NOMO-1 treated with dmso at 0.1 percent for 144 hours (cell line): ENCODE measurements around the gene PIP4K2C.
A peak's percentile ranks its signal among the peaks of the same experiment; 100 is the strongest.

ENCODE experiments used
- DNase-seq: peaks from one replicate; lab custom pipeline; 2025; ENCODE audit not compliant: unreplicated experiment; lab: John Stamatoyannopoulos, UW

PIP4K2C gene

DNA sequence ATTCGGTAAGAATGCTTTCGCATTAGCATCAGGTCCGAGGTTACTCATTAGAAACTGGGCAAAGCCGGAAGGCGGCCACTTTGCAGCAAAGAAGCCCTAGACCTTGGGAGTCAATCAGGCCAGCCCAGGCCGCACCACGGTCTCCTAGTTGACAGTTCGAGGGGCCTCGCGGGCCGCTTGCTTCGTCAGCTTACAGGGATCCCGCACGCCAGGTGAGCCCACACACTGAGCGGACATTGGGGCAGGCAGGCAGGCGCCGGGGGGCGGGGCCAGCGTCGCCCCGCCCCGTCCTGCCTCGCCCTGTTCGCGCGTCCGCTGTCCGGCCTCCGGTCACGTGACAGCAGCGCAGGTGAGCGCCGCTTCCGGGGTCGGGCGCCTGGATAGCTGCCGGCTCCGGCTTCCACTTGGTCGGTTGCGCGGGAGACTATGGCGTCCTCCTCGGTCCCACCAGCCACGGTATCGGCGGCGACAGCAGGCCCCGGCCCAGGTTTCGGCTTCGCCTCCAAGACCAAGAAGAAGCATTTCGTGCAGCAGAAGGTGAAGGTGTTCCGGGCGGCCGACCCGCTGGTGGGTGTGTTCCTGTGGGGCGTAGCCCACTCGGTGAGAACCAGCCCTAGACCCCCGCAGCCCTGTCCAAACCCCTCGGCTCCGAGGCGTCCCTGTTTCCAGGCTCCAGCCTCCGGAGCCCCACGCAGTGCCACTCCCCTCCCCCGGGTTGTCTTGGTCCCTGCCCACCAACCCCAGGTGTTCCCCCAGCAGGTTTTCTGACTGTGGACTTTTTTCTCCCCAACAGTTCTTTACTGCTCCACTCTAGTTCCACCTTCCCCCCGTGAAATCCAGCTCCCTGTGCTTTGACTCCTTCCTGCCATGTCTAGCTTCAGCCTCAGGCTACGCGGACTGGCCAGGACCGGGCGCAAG lies at the start of gene PIP4K2C:
PIP4K2C (plus strand) TSS at position 329 of the 918 bp plus-strand sequence; CDS start at position 427, 98 bp downstream.
- DNase-seq = peak; percentile 63

DNA sequence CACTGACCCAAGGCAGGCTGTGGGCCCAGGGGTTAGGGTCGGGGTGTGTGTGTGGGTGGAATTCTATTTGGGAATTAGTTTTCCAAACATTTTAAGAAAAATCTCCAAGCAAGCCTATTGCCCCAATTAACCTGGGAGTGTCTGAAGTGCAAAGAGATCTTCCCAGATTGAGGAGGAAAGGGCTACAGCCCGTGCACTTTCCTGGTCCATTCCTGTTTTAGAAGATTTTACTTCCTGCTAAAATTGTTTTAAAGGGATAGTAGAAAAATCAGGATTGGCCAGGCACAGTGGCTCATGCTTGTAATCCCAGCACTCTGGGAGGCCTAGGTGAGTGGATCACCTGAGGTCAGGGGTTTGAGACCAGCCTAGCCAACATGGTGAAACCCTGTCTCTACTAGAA lies 49.3 kb upstream of the PIP4K2C start:
- no peak for DNase-seq

DNA sequence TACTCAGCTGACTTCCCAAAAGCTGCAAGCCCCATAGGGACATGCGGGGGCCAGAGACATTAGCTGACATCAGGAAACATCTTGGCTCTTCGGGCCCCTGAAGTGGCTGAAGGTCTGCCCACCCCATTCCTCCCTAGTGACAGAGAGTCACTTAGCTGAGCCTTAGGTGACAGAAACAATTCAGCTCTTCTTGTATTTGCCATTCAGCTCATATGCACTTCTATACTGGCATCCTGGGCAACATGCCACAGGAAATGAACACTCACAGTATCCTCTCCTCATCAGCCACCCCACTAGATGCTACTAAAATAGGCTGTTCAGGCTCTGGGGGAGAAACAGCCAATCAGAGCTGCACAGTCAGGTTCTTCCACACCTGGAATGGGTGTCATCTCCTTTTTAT lies 47.4 kb upstream of the PIP4K2C start:
- no peak for DNase-seq

DNA sequence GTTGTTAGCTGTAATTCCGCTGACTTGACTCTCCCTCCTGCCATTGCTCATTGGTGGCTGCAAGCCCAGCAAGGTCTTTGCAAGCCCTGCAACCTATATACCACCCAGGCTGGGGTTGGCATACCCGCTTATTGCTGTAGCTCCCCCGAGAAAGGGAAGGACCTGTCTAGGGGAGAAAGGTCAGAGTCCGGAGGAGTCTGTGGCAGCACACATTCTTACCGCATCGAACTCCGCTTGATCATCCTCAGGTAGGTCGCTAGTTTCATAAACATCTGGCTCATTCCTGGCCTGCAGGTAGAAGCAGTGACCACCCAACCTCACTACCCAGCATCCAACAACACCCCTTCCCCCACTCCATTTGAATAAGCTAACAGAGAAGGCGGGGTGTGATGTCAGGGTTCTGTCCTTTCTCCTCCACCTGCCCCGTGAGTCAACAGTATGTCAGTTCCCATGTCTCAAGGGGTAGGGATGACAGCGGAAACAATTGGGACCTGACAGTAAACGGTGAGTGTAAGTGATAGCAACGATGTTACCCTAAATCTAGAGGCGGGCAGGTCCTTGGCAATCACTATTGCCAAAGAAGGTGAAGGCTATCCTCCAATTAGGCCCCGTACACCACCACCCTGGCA lies 45.1 kb upstream of the PIP4K2C start:
- no peak for DNase-seq

DNA sequence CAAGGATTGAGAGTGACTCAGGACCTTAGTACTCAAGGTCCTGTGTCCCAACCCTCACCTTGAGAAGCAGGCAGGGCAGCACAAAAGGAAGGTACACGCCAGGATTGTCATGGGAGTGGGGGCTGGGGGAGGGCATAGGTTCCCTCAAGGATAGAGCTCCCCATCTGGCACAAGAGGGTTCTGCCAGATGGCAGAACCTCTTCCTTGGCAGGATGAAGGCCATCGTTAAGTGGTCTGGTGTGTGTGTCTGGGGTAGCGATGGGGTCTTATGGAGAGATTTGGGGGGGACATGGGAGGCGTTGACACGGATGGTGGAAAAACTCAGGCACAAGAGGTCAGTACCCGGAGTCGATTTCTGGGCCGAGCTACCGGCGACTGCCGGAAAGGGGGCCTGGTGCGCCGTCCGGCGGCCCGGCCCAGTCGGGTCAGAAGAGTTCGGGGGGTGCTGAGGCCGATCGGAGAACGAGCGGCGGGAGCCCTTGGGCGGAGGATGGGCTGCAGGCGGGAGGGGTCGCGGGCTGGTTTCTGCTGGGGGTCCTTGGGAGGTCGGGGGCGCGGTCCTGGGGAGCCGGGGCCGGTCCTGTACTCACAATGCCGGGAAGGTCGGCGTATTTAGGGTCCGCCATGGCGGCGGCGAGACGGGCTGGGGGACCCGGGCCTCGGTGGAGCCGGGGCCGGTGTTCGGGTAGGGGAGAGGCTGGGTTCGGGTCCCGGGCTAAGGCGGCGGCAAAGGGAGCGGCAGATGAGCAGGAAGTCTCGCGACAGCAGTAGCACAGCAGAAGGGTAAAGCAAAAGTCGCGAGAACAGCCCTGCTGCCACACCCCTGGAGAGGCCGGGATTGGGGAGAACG lies 44.3 kb upstream of the PIP4K2C start, which contains the start of gene DCTN2:
DCTN2 (minus strand) TSS at position 755 of the 850 bp plus-strand sequence; CDS start at position 626, 129 bp downstream.
- no peak for DNase-seq

DNA sequence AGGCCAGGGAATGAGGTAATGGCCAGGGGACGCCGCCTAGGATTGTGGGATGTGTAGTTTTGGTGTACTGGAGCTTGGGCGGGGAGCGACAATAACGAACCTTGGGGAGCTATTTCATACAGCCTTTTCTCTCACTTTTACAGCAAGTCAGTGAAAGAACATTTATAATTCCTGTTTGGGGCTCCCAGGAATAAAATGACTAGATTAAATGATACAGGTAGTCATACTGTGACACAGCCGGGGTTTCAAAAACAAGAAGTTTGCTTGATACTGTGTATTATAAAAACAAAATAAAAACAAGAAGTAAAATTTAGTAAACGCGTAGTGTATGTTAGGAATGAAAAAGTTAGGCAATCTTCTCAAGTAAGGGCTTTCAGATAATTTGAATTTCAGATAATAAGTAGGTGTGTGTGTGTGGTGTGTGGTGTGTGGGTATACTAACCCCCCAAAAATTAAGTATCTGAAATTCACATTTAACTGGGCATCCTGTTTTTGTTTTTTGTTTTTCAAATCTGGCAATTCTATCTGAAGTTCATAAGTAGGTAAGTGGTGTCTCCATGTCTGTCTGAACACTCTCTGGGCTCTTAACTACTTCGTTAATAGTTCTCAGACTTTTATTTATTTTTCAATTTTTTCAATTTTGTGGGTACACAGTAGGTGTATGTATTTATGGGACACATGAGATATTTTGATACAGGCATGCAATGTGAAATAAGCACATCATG lies 43.5 kb upstream of the PIP4K2C start:
- DNase-seq = peak; percentile 99

DNA sequence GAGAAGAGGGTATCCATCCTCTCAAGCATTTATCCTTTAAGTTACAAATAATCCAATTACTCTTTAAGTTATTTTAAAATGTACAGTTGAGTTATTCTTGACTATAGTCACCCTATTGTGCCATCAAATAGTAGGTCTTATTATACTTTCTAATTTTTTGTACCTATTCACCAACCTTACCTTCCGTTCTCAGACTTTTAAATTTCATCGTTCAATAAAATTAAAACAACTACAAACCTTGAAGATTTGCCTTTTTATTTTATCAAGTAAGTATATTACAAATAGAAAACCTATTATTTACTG lies 43.0 kb upstream of the PIP4K2C start:
- no peak for DNase-seq

DNA sequence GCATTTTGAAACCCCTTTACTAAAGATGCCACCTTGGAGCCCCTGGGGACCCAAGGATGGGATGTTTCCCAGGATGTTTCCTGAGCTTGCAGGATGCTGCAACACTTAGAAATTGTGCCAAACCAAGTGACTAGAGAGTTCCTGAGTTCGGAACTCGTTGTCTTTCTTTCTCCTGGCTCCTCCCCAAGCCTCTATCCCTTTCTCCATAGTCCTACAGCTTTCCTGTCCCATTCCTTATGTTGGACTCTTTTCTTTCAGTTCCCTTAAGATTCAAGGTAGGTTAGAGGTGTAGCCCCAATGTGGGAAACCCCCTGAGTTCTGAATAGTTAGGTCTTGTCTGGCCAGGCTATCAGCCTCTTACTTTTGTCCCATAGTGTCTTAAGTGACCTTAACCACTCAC lies 42.5 kb upstream of the PIP4K2C start:
- no peak for DNase-seq

DNA sequence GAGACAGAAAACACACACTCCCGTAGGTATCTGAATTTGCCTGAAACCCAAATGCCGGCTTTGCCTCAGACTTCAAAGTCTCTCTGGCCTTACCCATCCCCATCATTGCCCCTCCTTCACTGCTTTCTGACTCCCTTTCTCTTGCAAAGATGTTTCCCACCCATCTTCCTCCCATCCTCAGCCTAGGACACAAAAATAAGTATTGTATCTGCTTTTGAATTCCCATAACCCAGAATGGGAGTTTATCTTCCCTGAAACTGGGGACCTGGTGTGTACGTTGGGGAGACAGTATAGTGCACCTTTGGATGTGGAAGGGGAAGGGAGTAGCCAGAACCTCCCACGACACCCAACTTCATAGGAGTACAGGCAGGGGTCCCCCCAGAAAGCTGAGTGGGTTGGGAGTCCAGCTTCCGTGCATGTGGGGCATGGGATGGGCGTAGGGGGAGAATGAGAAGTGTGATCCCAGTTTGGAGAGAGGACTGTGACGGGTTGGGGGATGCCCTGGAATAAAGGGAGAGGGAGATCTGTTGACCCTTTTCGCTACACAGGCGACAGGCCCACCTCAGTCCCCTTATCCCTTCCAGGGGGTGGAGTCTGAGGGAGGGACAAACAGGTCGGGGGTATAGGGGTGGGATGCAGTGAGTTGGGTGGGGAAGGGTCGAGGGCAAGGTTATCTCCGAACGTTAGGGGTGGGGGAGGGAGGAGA lies 41.6 kb upstream of the PIP4K2C start:
- DNase-seq = no peak

DNA sequence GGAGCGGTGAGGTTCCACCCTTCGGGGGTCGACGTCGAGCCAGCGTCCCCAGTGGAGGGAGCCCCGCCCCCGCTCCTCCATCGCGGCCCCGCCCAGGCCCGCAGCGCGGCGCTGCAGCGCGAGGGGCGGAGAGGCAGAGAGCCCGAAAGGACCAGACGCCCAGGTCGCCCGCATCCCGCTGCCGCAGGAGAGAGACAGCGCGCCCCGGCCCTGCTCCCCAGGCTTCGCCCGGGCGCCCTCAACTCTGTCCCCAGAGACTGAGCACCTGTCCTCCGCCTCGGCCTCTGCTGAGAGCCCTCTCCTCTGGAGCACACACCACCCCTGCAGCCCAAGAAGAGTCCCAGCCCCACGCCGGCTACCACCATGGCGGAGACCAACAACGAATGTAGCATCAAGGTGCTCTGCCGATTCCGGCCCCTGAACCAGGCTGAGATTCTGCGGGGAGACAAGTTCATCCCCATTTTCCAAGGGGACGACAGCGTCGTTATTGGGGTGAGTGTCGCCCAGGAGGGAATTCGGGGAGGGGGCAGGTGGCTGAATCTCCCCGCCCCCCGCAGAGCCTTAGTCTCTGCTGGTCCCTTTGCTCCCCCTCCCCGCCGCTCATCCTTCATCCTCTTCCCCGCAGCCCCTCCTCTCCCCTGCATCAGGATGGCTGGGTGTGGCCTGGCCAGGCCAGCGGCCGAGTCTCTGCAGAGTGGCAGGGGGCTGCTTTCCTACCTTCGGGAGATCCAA lies 40.9 kb upstream of the PIP4K2C start, which contains the start of gene KIF5A:
KIF5A (plus strand) TSS at position 136 of the 732 bp plus-strand sequence; CDS start at position 364, 228 bp downstream.
- DNase-seq = no peak

DNA sequence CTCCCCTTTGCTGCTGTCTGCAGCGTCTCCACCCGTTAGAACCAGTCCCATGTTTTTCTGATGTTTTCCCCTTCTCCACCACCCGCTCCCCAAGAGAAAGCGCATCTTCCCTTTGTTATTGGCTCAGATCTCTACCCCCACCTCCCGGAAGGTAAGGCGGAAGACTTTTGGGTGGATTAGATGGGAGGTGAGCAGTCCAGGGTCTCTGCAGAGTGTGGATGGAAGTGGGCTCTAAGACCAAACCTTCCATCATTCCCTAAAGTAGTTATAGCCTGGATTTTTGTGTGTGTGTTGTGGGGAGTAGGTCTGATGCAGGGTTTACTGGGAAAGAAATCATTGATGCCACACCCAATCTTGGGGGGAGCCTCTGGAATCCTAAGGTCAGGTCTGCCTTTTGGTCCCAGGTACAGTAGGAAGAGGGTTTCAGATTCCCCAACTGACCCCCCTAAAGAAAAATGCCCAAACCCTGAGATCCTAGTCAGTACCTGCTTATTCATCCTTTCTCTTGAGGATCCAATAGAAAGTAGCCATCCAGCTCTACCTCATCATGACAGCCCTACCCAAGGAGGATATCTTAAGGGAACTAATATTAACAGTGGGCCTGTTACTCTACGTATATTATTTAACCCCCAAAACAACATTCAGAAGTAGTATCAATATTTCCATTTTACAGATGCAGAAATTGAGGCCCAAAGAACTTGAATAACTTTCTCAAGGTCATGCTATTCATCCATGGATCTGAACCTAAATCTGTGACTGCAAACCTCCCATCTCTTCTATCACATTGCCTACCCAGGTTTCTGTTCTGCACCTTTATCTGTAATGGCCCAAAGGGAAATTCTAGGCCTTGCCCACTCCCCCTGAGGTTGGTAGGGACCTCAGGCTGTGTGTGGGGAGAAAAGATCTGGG lies 40.1 kb upstream of the PIP4K2C start:
- no peak for DNase-seq

DNA sequence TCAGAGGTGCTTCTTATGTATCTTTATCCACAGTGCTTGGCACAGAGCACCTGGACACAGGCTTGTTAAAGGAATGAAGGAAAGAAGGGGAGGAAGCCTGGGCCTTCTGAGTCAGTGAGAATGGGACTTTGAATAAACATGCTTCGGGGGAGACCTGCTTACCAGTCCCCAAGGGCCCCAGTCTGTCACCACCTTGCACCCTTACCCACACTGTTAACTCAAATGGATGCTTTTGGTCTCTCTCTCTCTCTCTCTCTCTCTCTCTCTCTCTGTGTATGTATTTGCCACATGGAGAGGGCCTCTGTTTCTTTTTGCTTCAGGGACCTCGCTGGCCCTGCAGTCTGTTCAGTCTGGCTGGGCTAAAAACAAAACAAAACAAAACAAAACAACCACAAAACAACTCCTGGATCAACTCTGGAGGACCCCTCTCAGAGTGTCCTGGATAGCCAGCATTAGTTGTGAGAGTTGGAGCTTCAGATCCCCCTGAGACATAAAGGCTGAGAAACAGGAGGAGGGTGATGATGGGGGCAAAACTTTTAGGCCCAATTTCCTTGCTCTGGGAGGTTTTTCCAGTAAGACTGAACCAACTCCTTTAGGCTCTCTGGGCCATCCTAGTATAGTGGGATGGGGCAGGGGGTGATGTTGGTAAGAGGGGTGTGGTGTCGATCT lies 39.2 kb upstream of the PIP4K2C start:
- no peak for DNase-seq

DNA sequence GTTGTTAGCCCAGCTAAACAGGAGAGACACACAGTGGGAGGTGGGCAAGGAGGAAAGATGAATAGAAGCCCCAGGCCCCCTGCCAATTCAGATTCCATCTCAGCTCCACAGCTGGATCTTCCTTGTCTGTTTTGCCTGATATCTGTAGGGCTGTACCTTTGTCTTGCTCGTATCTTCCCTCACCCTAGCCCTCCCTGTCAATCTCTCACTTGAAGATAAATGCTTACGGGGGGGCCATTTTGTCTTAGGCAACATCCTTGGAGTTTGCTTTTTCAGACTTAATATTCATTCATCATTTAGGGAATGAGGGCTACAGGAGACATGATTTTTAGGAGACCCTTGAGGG lies 38.7 kb upstream of the PIP4K2C start:
- DNase-seq = no peak

DNA sequence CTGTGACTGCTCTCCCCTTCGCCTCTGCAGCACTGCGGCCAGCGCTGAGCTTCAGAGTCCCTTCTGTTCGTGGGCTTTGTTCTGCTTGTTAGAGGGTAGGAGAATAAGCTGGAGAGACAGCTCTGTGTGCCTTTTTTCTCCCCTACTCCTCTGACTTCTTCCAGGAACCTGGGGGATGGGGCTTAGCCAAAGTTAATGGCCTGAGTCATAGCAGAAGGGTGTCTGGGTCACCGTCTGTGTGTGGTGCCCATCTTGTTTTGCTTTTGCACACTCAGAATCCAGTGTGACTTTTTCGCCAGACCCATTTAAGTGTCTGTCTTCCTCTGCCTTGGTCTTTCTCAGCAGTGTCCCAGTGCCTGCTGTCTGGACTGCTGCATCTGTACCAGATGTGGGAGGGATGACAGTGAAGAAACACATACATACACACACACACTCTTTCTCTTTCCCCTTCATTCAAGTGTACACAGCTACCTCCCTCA lies 38.1 kb upstream of the PIP4K2C start:
- DNase-seq = no peak

DNA sequence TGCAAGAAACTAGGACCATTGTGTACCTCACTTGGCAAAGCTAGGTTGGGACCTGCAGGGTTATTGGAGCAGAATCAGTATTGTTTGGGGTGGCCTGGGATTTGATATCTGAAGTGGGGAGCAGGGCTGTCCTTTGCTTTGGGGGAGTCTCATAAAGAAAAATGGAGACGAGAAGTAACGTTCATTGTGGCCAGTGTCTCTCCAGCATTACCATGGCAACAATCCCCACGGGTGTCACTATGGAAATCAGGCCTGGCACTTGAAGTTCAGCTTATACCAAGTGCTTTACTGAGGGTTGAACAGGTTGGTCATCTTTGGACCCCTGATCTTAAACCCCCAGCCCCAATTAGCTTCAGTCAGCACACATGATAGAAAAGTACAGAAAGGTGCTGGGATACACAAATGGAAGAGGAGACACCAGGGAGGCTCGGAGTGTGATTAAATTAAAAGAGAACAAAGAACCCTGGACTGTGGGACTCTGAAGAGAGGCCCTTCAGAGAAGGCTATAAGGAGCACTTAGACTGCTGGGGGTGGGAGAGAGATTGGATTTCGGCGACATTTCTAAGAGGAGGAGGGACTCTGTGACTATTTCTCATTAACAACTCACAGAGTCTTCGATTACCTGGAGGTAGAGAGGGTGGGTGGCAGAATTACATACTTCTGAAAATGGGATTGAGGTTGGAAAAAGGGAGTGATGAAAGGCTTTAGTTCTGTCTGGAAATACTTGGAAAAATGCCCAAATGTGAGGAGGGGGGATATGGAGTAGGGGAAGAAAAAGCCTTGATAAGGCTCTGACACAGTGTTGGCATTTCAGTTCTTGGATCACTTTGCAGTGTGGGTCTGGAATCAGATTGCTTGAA lies 37.4 kb upstream of the PIP4K2C start:
- no peak for DNase-seq

DNA sequence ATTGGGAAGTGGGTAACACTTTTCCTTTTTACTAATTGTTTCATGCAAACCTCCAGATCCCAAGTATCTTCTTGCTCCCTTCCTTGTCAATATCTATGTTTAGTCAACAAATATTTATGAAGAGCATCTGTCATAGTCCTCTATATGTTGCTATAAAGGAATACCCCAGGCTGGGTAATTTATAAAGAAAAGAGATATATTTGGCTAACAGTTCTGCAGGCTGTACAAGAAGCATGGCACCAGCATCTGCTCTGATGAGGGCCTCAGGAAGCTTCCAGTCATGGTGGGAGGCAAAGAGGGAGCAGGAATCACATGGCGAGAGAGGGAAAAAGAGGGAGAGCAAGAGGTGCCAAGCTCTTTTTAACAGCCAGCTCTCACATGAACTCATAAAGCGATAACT lies 36.5 kb upstream of the PIP4K2C start:
- DNase-seq = no peak

DNA sequence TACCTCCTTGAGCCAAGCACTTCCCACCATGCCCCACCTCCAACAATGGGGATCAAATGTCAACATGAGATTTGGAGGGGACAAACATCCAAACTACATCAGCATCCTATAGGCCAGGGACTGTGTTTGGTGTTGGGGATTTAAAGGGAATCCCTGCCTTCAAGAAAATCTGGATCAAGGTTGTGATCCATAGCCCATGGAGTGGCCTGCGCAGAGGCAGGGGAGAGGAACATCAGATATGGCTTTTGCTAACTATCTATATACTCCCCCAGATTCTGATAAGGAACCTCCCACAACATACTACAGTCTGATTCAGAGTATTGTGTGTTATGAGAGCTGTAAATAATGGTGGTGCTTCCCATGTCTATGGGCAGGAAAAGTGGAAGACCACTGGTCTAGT lies 36.1 kb upstream of the PIP4K2C start:
- DNase-seq = no peak
